Thoracic aorta (tissue), 2 donors: ENCODE measurements around the gene RGL2. TPM values are rescaled to one million over a fixed set of nuclear protein-coding genes. Genes with fewer than 3 reads are reported as not detected.
A peak's percentile ranks its signal among the peaks of the same experiment; 100 is the strongest.
"Not testable (repeated sequence)": the region's sequence is repeated elsewhere in the genome, so short reads cannot be mapped to it uniquely, and the experiment has no call there.

Source experiments
- ATAC-seq: fragments of 150-250 bp; one replicate; pipeline ENCODE4 v1.8.0; 2017; ENCODE audit warnings: low read depth; ENCODE audit not compliant: insufficient number of reproducible peaks, low FRiP score
- DNase-seq: peaks from one replicate; pipeline ENCODE4 v3.0.0-alpha.2; 2020; ENCODE audit warnings: low spot score
- H3K27ac ChIP-seq, 2 donors: fragments of 200-600 bp; sonication (generic); 1 replicate in 1 of 2; 2 replicates in 1 of 2; pipeline ENCODE4 v1.5.1; 2016; ENCODE audit warnings: mild to moderate bottlenecking in 2 of 2, moderate library complexity in 2 of 2
- H3K27me3 ChIP-seq: fragments of 200-600 bp; sonication (generic); replicated peaks from 2 replicates; pipeline ENCODE4 v1.6.0; 2016; ENCODE audit warnings: mild to moderate bottlenecking; ENCODE audit not compliant: insufficient read depth
- H3K36me3 ChIP-seq: fragments of 200-600 bp; sonication (generic); one replicate; pipeline ENCODE4 v1.5.1; 2016
- H3K4me1 ChIP-seq, 2 donors: fragments of 200-600 bp; sonication (generic); 1 replicate in 1 of 2; 2 replicates in 1 of 2; pipeline versions ENCODE4 v1.5.1 to v1.6.0; 2016; ENCODE audit warnings: low read depth in 2 of 2, mild to moderate bottlenecking in 1 of 2; ENCODE audit not compliant: control insufficient read depth in 1 of 2
- H3K4me3 ChIP-seq: fragments of 200-600 bp; sonication (generic); 2 replicates; pipeline ENCODE4 v1.5.1; 2016; ENCODE audit warnings: mild to moderate bottlenecking
- H3K9me3 ChIP-seq: fragments of 200-600 bp; sonication (generic); 2 replicates; pipeline ENCODE4 v1.5.1; 2016
- CTCF ChIP-seq: fragments of 200-600 bp; sonication (generic); IDR thresholded peaks from one replicate; pipeline ENCODE4 v1.5.1; 2019; ENCODE audit warnings: antibody characterized with exemption
- total RNA-seq, 2 donors: library from RNA; depleted of rRNA; stranded (reverse); fragments of >200 nt; gene quantifications; one replicate each; pipeline versions ENCODE4 v1.1.0 to v1.2.3, GENCODE V29; 2016

Gene RGL2
- total RNA-seq = 10 to 100 TPM; 49.9 to 83.5 TPM

GRCh38 chr6:33298773-33299236, at the start of gene RGL2:
RGL2 (minus strand) TSS chr6:33298942; CDS start chr6:33298610, 332 bp downstream.
- peak; percentile 41 for ATAC-seq
- TF ChIP-seq CTCF = no peak
- H3K4me1 ChIP-seq = peaks cover 15 to 20% of the 10 kb centered on the region in 2 donors
- no peaks in the 10 kb centered on the region for H3K27me3 ChIP-seq
- DNase-seq = peak; percentile 55
- peaks cover 20% of the 10 kb centered on the region for H3K36me3 ChIP-seq
- H3K4me3 ChIP-seq = peak within 1 kb of the TSS; percentile 79
- H3K9me3 ChIP-seq = no peaks in the 10 kb centered on the region
- H3K27ac ChIP-seq = peak within 1 kb of the TSS; percentile 92 to 93

GRCh38 chr6:33347816-33348215, 49.1 kb upstream of the RGL2 start:
- no peaks in the 10 kb centered on the region for H3K36me3 ChIP-seq
- TF ChIP-seq CTCF = no peak
- no peak overlapping the region for H3K4me3 ChIP-seq
- DNase-seq (no peak), ATAC-seq (no peak)
- no peak overlapping the region for H3K27ac ChIP-seq
- no peaks in the 10 kb centered on the region for H3K9me3 ChIP-seq
- H3K27me3 ChIP-seq = no peaks in the 10 kb centered on the region
- H3K4me1 ChIP-seq = peaks cover 3 to 12% of the 10 kb centered on the region in 2 donors

GRCh38 chr6:33346972-33347371, 48.2 kb upstream of the RGL2 start:
- not testable (repeated sequence) for H3K27me3 ChIP-seq, H3K9me3 ChIP-seq, H3K36me3 ChIP-seq, H3K27ac ChIP-seq, DNase-seq, H3K4me3 ChIP-seq, ATAC-seq
- H3K4me1 ChIP-seq = peaks cover 3 to 12% of the 10 kb centered on the region in 2 donors

GRCh38 chr6:33344701-33345697, 46.3 kb upstream of the RGL2 start:
- Histone ChIP-seq H3K27ac (no peak overlapping the region), H3K4me3 (peak overlapping the region; percentile 61)
- DNase-seq = peak; percentile 26

GRCh38 chr6:33343953-33344611, 45.3 kb upstream of the RGL2 start:
- ATAC-seq (no peak), DNase-seq (no peak)
- Histone ChIP-seq H3K9me3 (no peaks in the 10 kb centered on the region), H3K36me3 (no peaks in the 10 kb centered on the region), H3K4me3 (no peak overlapping the region), H3K27ac (no peak overlapping the region), H3K4me1 (peaks cover 3 to 12% of the 10 kb centered on the region in 2 donors), H3K27me3 (no peaks in the 10 kb centered on the region)
- TF ChIP-seq CTCF = no peak

More at GRCh38 chr6:33344701-33345697, 46.3 kb upstream of the RGL2 start:
- H3K9me3 ChIP-seq = no peaks in the 10 kb centered on the region
- H3K27me3 ChIP-seq = no peaks in the 10 kb centered on the region
- ATAC-seq = no peak
- TF ChIP-seq CTCF = peak; percentile 64
- peaks cover 3 to 12% of the 10 kb centered on the region in 2 donors for H3K4me1 ChIP-seq
- H3K36me3 ChIP-seq = no peaks in the 10 kb centered on the region

- ATAC-seq = not testable (repeated sequence)
Measured at GRCh38 chr6:33343606-33343952, 44.8 kb upstream of the RGL2 start.

More at GRCh38 chr6:33343606-33343952, 44.8 kb upstream of the RGL2 start:
- not testable (repeated sequence) for DNase-seq, H3K27ac ChIP-seq, H3K27me3 ChIP-seq, H3K4me3 ChIP-seq, H3K36me3 ChIP-seq, H3K9me3 ChIP-seq
- H3K4me1 ChIP-seq = peaks cover 3 to 12% of the 10 kb centered on the region in 2 donors
